CD4-positive, CD25-positive, alpha-beta regulatory T cell (primary cell): ENCODE data around the gene GNB5. TPM values are rescaled to one million over a fixed set of nuclear protein-coding genes. Genes with fewer than 3 reads are reported as not detected.

Source experiments
- ATAC-seq, 2 donors: fragments of 150-1000 bp; cut with Tn5 transposase; one replicate each; pipeline ENCODE4 v1.10.0; 2021; ENCODE audit warnings: low read depth in 2 of 2, moderate number of reproducible peaks in 2 of 2, moderate library complexity in 1 of 2
- DNase-seq, 3 donors: peaks; one replicate each; pipeline versions ENCODE4 v3.0.0 to v3.0.0-alpha.2; 2012 to 2022; ENCODE audit warnings: mixed read lengths in 1 of 3
- H3K27ac ChIP-seq: one replicate; pipeline ENCODE4 v1.7.0; 2013; ENCODE audit warnings: mild to moderate bottlenecking, low read length; ENCODE audit not compliant: insufficient read depth, poor library complexity, severe bottlenecking
- H3K27me3 ChIP-seq: one replicate; pipeline ENCODE4 v1.7.0; 2013; ENCODE audit warnings: low read length; ENCODE audit not compliant: control insufficient read depth, insufficient read depth
- H3K36me3 ChIP-seq: one replicate; pipeline ENCODE4 v1.7.0; 2013; ENCODE audit warnings: mild to moderate bottlenecking, low read length, moderate library complexity; ENCODE audit not compliant: control insufficient read depth, insufficient read depth
- H3K4me1 ChIP-seq: 2 replicates; pipeline ENCODE4 v1.7.0; 2013; ENCODE audit warnings: mild to moderate bottlenecking, low read length; ENCODE audit not compliant: insufficient read depth, control insufficient read depth, poor library complexity, severe bottlenecking
- H3K4me3 ChIP-seq: one replicate; pipeline ENCODE4 v1.7.0; 2013; ENCODE audit warnings: low read depth, mild to moderate bottlenecking, low read length, moderate library complexity
- H3K9me3 ChIP-seq, 2 experiments: 1 replicate in 1 of 2; 2 replicates in 1 of 2; pipeline ENCODE4 v1.7.0; 2013; ENCODE audit warnings: low read length in 2 of 2, mild to moderate bottlenecking in 1 of 2, moderate library complexity in 1 of 2; ENCODE audit not compliant: control insufficient read depth in 2 of 2
- H3K27ac Mint-ChIP-seq, 3 donors: one replicate each; pipeline ENCODE4 v1.8.0; 2020 to 2022; ENCODE audit warnings: mild to moderate bottlenecking in 3 of 3, mixed read lengths in 3 of 3, moderate library complexity in 2 of 3
- H3K27me3 Mint-ChIP-seq: one replicate; pipeline ENCODE4 v1.8.0; 2022; ENCODE audit warnings: mild to moderate bottlenecking, mixed read lengths
- H3K36me3 Mint-ChIP-seq: one replicate; pipeline ENCODE4 v1.8.0; 2020; ENCODE audit warnings: mixed read lengths
- H3K4me1 Mint-ChIP-seq, 4 donors: one replicate each; pipeline ENCODE4 v1.8.0; 2020 to 2022; ENCODE audit warnings: mixed read lengths in 4 of 4, mild to moderate bottlenecking in 1 of 4
- H3K4me3 Mint-ChIP-seq, 4 donors: one replicate each; pipeline ENCODE4 v1.8.0; 2020 to 2022; ENCODE audit warnings: mild to moderate bottlenecking in 4 of 4, mixed read lengths in 4 of 4, moderate library complexity in 3 of 4
- H3K9me3 Mint-ChIP-seq, 7 donors: one replicate each; pipeline ENCODE4 v1.8.0; 2020 to 2022; ENCODE audit warnings: mixed read lengths in 7 of 7, mild to moderate bottlenecking in 3 of 7, moderate library complexity in 2 of 7
- polyA plus RNA-seq, 4 donors: library from polyadenylated mRNA; unstranded; fragments of 300-500 nt; fragmentation: Illumina TruSeq; gene quantifications; one replicate each; pipeline ENCODE4 v1.2.3, GENCODE V29; 2021
- total RNA-seq: library from RNA; stranded (reverse); gene quantifications from one replicate; pipeline ENCODE4 v1.2.3, GENCODE V29; 2022

GNB5 gene
- total and polyA plus RNA-seq, 5 donors from 2014 or later, result 64.3 to 87.6 (median 65.8) TPM

GRCh38 chr15:52150043-52150825, 41.0 kb downstream of the GNB5 start:
- DNase-seq, result no peak
- no peaks in the 10 kb centered on the region for H3K27me3 ChIP-seq
- H3K36me3 ChIP-seq, result peaks cover 65% of the 10 kb centered on the region
- no peak overlapping the region for H3K4me3 ChIP-seq
- Mint-ChIP-seq H3K27ac (peak overlapping the region in 2 of 3 donors; percentile 62 to 64), H3K4me3 (no peak overlapping the region), H3K9me3 (no peaks in the 10 kb centered on the region), H3K27me3 (no peaks in the 10 kb centered on the region), H3K36me3 (peaks cover 47% of the 10 kb centered on the region), H3K4me1 (peaks cover 0 to 3% (median under 1%) of the 10 kb centered on the region in 4 donors)
- H3K27ac ChIP-seq, result no peak overlapping the region
- H3K9me3 ChIP-seq, result no peaks in the 10 kb centered on the region
- no peak for ATAC-seq
- no peaks in the 10 kb centered on the region for H3K4me1 ChIP-seq

- peaks cover 52% of the 10 kb centered on the region for H3K36me3 Mint-ChIP-seq
- ATAC-seq (no peak), DNase-seq (no peak)
- Histone ChIP-seq H3K4me3 (no peak overlapping the region), H3K4me1 (no peaks in the 10 kb centered on the region), H3K9me3 (no peaks in the 10 kb centered on the region), H3K27ac (no peak overlapping the region), H3K36me3 (peaks cover 78% of the 10 kb centered on the region), H3K27me3 (no peaks in the 10 kb centered on the region)
- no peaks in the 10 kb centered on the region for H3K4me1 Mint-ChIP-seq
- no peaks in the 10 kb centered on the region for H3K27me3 Mint-ChIP-seq
- no peak overlapping the region for H3K4me3 Mint-ChIP-seq
- H3K27ac Mint-ChIP-seq, result peak overlapping the region in 1 of 3 donors; percentile 76
- H3K9me3 Mint-ChIP-seq, result no peaks in the 10 kb centered on the region
Measured at GRCh38 chr15:52148403-52148802, 42.8 kb downstream of the GNB5 start.

GRCh38 chr15:52146776-52147175, 44.4 kb downstream of the GNB5 start:
- H3K27me3 Mint-ChIP-seq, result no peaks in the 10 kb centered on the region
- peaks cover 76% of the 10 kb centered on the region for H3K36me3 ChIP-seq
- ATAC-seq, result no peak

GRCh38 chr15:52146261-52146660, 44.9 kb downstream of the GNB5 start:
- no peak overlapping the region for H3K4me3 ChIP-seq
- no peaks in the 10 kb centered on the region for H3K9me3 ChIP-seq
- no peak overlapping the region for H3K27ac ChIP-seq
- no peaks in the 10 kb centered on the region for H3K4me1 Mint-ChIP-seq
- no peaks in the 10 kb centered on the region for H3K27me3 Mint-ChIP-seq
- peaks cover 76% of the 10 kb centered on the region for H3K36me3 ChIP-seq
- H3K27ac Mint-ChIP-seq, result peak overlapping the region in 1 of 3 donors; percentile 14
- H3K36me3 Mint-ChIP-seq, result peaks cover 47% of the 10 kb centered on the region
- ATAC-seq, result no peak
- H3K4me3 Mint-ChIP-seq, result no peak overlapping the region
- H3K9me3 Mint-ChIP-seq, result no peaks in the 10 kb centered on the region
- no peak for DNase-seq
- no peaks in the 10 kb centered on the region for H3K27me3 ChIP-seq
- H3K4me1 ChIP-seq, result no peaks in the 10 kb centered on the region

More at GRCh38 chr15:52146776-52147175, 44.4 kb downstream of the GNB5 start:
- Mint-ChIP-seq H3K27ac (no peak overlapping the region), H3K9me3 (no peaks in the 10 kb centered on the region), H3K4me1 (no peaks in the 10 kb centered on the region), H3K4me3 (no peak overlapping the region), H3K36me3 (peaks cover 48% of the 10 kb centered on the region)
- Histone ChIP-seq H3K9me3 (no peaks in the 10 kb centered on the region), H3K4me3 (no peak overlapping the region), H3K4me1 (no peaks in the 10 kb centered on the region), H3K27ac (no peak overlapping the region), H3K27me3 (no peaks in the 10 kb centered on the region)
- no peak for DNase-seq

GRCh38 chr15:52144656-52145178, 46.5 kb downstream of the GNB5 start:
- DNase-seq, result no peak
- no peaks in the 10 kb centered on the region for H3K9me3 Mint-ChIP-seq
- H3K27ac Mint-ChIP-seq, result no peak overlapping the region
- H3K27me3 Mint-ChIP-seq, result no peaks in the 10 kb centered on the region
- H3K4me3 ChIP-seq, result no peak overlapping the region
- H3K9me3 ChIP-seq, result no peaks in the 10 kb centered on the region
- peaks cover 41% of the 10 kb centered on the region for H3K36me3 Mint-ChIP-seq
- H3K4me1 Mint-ChIP-seq, result peaks cover 0 to 4% (median 3%) of the 10 kb centered on the region in 4 donors
- H3K36me3 ChIP-seq, result peaks cover 74% of the 10 kb centered on the region
- H3K27me3 ChIP-seq, result no peaks in the 10 kb centered on the region
- H3K4me1 ChIP-seq, result no peaks in the 10 kb centered on the region
- no peak overlapping the region for H3K27ac ChIP-seq
- ATAC-seq, result no peak
- H3K4me3 Mint-ChIP-seq, result no peak overlapping the region

GRCh38 chr15:52143873-52144272, 47.3 kb downstream of the GNB5 start:
- Histone ChIP-seq H3K27ac (no peak overlapping the region), H3K27me3 (no peaks in the 10 kb centered on the region), H3K36me3 (peaks cover 72% of the 10 kb centered on the region), H3K4me3 (no peak overlapping the region), H3K4me1 (no peaks in the 10 kb centered on the region), H3K9me3 (no peaks in the 10 kb centered on the region)
- peaks cover 0 to 5% (median 4%) of the 10 kb centered on the region in 4 donors for H3K4me1 Mint-ChIP-seq
- H3K4me3 Mint-ChIP-seq, result no peak overlapping the region
- ATAC-seq (no peak), DNase-seq (no peak)
- H3K9me3 Mint-ChIP-seq, result no peaks in the 10 kb centered on the region
- peaks cover 42% of the 10 kb centered on the region for H3K36me3 Mint-ChIP-seq
- no peaks in the 10 kb centered on the region for H3K27me3 Mint-ChIP-seq
- no peak overlapping the region for H3K27ac Mint-ChIP-seq

- H3K4me1 ChIP-seq, result peaks cover 7% of the 10 kb centered on the region
- H3K4me3 Mint-ChIP-seq, result no peak overlapping the region
- H3K36me3 ChIP-seq, result peaks cover 63% of the 10 kb centered on the region
- H3K36me3 Mint-ChIP-seq, result peaks cover 36% of the 10 kb centered on the region
- H3K9me3 ChIP-seq, result no peaks in the 10 kb centered on the region
- no peaks in the 10 kb centered on the region for H3K27me3 ChIP-seq
- no peaks in the 10 kb centered on the region for H3K9me3 Mint-ChIP-seq
- peaks cover 4% of the 10 kb centered on the region for H3K27me3 Mint-ChIP-seq
- DNase-seq (no peak), ATAC-seq (no peak)
- H3K27ac ChIP-seq, result no peak overlapping the region
- H3K4me1 Mint-ChIP-seq, result peaks cover 5 to 22% (median 8%) of the 10 kb centered on the region in 4 donors
- H3K27ac Mint-ChIP-seq, result no peak overlapping the region
- H3K4me3 ChIP-seq, result no peak overlapping the region
Measured at GRCh38 chr15:52140646-52141045, 50.5 kb downstream of the GNB5 start.
